CD4-positive, alpha-beta T cell treated with Interleukin-6 for 4 hours (primary cell): Measurements from ENCODE around the gene TOP2B.

Experiments used
- DNase-seq: peaks from one replicate; pipeline ENCODE4 v3.0.0-alpha.2; 2020; ENCODE audit warnings: mixed read lengths

TOP2B gene

GRCh38 chr3:25674670-25675069 lies 10.0 kb upstream of the TOP2B start:
- DNase-seq, result no peak

DNA sequence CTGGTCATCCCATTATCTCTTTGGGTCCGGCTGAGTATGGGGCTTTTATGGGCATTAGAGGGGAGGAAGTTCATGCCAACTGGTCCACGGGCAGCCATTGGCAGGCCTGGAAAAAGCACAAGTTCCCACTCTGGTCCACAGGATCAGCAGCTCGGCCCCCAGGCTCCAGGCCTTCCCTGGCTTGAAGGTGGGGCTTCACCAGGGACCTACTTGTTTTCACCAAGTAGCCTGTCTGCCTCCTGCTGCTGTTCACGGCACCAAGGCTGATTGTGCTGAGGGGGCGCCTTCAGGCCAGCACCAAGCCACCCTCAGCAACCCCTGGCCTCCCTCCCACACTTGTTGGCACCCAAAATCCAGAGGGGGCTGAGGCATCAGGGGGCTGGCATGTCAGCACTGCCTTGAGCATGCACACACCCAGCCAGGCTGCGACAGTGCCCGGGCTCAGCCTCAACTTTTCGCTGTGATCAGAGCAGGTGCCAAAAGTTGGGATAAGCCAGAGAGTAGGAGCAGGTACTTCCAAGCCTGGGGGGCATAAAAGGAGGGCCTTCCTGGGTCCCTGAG lies 9.1 kb upstream of the TOP2B start:
- no peak for DNase-seq

- DNase-seq, result peak; percentile 31
These were observed 891 bp upstream of the TOP2B start for GRCh38 chr3:25665315-25666280.

DNA sequence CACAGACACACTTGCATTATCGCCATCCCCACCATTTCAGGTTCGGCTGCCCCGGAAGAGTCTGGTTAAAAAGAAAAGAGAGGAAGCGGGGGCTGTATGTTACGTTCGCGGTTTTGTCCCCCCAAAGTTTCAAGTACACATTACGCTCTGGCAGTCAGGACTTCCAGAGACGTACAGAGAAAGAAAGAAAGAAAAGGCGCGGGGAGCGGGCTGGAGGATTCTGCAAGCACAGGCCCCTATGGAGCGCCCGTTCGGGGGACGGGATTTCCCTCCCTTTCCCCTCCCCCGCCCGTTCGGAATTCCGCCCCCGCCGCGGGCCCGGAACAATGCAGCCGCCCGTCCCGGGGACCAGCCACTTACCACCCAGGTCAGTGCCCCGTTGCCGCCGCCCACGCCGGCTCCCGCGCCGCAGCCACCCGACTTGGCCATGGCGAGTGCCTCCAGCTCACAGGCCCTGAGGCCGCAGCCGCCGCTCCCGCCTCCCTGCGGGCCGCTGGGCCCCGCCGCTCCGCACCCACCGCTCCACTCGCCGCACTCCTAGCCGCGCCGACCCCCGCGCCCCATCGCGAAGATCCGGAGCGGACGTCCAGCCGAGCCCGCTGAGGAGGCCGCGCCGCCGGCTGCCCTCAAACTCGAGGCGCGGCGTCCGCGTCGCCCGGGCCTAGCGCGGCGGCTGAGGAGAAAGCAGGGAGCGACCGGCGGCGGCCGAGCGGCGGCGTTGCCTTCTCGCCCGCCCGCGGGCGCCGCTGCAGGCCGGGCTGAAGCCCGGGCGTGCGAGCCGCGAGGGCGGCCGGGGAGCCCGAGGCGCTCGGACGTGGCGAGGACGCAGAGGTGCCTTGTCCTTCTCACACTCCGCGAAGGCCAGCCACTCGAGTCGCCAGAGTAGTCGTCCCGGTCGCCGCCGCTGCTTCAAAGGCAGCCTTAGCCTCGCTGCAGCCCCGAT lies 567 bp downstream of the TOP2B start:
- DNase-seq, result peak; percentile 53

DNA sequence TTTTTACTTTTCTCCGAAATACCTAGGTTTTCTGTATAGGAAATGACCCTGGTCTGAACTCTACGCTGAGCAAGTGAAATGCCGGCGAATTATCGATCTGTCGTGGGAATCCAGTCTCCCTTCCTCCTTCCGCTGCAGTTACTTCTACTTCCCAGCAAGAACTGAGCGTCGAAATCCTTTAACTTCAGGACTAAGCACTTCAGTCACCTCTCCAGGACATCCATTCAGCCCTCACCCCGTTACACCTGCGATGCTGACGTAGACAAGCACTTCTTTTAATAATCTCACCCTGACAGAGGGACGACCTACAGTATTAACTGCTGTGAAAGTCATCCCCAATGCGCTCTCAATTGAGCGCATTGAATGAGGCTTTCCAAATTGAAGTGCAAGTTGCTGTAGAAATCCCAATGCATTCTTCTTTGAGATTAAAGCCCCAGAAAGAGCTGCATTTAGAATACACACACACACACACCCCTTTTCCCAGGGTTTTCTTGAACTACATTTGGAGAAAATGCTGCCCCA lies 1.3 kb downstream of the TOP2B start:
- peak; percentile 11 for DNase-seq

- DNase-seq, result no peak
These were observed 1.9 kb downstream of the TOP2B start for GRCh38 chr3:25662736-25663320.

DNA sequence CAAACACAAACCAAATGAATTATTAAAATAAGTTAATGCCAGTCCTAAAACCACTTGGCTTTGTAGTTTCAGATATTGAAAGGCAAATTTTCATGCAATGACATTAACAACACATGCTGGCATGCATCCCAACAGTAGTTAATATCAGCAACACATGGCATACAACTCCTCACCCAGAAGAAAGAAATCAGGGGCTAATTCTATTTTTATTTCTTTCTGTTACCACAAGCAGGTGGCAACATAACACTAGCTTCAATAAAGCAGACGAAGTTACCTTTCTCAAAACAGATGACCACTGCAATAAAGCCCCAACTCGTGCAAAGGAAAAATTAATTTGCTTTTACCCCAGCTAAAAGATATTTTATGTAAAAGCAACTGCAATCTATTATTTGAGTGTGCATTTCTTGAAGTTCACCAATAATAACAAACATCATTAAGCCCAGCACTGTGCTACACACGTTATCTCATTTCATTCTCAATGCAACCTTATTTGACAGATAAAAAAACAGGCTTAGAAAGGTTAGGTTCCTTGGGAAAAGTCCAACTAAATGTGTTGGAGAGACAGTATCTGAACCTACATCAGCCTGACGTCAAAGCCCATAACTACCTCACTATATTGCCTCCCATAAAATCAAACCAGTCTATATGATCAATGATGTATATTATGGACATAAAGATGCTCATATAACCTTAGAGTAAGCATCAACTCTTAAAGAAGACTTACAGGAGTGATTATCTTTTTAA lies 2.8 kb downstream of the TOP2B start:
- no peak for DNase-seq

GRCh38 chr3:25658836-25659235 lies 5.9 kb downstream of the TOP2B start:
- no peak for DNase-seq

GRCh38 chr3:25657293-25657692 lies 7.4 kb downstream of the TOP2B start:
- DNase-seq, result no peak

DNA sequence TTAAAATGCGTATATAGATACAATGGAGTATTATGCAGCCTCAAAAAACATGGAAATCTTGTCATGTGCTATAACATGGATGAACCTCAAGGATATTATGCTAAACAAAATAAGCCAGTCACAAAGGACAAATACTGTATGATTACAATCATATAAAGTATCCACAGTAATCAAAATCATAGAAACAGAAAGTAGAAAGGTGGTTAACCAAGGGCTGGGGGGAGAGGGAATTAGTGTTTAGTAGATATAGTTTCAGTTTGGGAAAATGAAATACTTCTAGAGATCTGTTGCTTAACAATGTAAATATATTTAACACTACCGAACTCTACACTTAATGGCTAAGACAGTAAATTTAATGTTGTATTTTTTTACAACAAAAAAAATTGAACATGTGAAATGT lies 9.0 kb downstream of the TOP2B start:
- DNase-seq, result no peak

DNA sequence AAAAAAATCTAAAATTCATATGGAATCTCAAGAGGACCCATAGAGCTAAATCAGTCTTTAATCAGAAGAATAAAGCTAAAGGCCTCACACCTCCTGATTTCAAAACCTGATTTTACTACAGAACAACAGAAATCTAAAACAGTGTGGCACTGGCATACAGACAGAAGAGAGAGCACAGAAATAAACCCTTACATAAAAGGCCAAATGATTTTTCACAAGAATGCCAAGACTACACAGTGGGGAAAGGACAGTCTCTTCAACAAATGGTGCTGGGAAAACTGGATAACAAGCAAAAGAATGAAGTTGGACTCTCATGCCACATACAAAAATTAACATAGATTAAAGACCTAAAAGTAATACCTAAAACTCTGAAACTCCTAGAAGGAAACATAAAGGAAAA lies 10.1 kb downstream of the TOP2B start:
- DNase-seq, result no peak

DNA sequence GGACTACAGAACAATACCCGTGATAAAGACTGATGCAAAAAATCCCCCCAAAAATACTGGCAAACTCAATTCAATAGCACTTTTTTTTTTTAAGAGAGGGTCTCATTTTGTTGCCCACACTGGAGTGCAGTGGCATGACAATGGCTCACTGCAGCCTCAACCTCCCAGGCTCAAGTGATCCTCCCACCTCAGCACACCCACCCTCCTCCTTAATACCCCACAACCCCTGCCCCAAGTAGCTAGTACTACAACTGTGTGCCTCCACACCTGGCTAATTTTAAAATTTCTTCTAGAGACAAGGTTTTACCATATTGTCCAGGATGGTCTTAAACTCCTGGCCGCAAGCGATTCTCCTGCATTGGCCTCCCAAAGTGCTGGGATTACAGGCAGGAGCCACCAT lies 11.4 kb downstream of the TOP2B start:
- no peak for DNase-seq

GRCh38 chr3:25652921-25653320 lies 11.8 kb downstream of the TOP2B start:
- DNase-seq, result no peak

GRCh38 chr3:25648925-25649830 lies 15.5 kb downstream of the TOP2B start:
- DNase-seq, result no peak

DNA sequence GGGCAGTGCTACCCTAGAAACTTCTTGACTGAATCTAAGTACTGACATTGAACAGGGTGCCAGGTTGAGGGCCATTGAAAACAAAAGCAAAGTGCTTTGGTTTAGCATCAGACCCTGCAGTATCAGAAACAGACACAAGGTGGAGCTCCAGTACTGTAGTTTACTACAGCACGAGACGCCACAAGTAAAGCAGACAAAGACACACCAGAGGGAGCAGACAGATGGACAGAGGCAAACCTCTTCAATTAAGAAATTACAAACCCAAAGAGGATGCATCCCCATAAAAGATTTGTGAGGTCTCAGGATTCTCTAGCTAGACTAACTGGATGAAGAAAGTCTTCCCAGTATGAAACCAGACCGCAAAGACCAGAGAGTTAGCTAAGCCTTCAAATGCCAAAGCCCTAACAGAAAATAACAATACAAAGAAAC lies 16.6 kb downstream of the TOP2B start:
- peak; percentile 82 for DNase-seq

- no peak for DNase-seq
These were observed 29.7 kb downstream of the TOP2B start for GRCh38 chr3:25635038-25635437.

DNA sequence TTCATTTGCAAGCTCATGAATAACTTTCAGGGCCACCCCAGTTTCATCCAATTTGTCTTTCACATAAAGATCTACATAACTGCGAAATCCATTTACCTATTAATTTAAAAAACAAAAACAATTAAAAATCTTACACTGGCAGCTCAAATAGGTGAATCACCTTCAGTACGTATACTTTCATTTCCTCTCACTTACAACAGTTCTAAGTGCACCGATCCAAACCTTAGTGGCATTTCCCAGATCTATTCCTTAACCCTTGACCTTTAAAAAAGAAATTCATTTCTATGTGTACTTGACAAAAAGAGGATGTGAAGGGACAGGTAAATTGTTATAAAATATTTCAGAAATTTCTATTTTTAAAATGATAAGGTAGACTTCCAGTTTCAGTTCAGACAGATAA lies 30.8 kb downstream of the TOP2B start:
- no peak for DNase-seq

GRCh38 chr3:25631989-25632388 lies 32.7 kb downstream of the TOP2B start:
- DNase-seq, result no peak

- no peak for DNase-seq
These were observed 43.6 kb downstream of the TOP2B start for GRCh38 chr3:25621087-25621486.

DNA sequence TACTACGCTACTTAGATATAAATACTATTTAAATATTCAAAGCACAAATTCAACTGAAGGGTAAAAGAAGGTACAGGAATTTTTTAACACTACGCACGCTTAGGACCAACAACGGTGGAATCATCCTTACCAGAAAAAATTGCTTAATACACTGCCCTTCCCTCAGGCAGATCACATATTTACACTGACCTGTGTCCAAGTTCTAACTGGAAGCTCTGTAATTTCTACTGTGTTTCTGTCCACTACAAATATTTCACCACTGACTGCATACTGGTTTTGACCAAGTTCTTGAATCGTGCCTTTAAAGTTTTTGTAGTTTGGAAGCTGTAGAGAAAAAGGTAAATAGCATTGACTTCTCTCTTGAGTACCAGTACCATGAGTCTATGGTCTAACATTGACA lies 44.2 kb downstream of the TOP2B start:
- DNase-seq, result no peak

- no peak for DNase-seq
These were observed 45.3 kb downstream of the TOP2B start for GRCh38 chr3:25619382-25619781.
